Measurements from ENCODE around the gene FHL2. TPM values are rescaled to one million over a fixed set of nuclear protein-coding genes. Genes with fewer than 3 reads are reported as not detected.

The FHL2 gene
- total and polyA plus RNA-seq, 2 of the 13 experiments (the other 11 are each of a cell fraction or from before 2014, with no cell fraction given), result 1.9 to 74.8 TPM

- FAIRE-seq (no peak), ATAC-seq (no peak), DNase-seq (ENCODE audit: low spot score) (no peak)
- Histone ChIP-seq H3K79me2 (ENCODE audit: insufficient read depth, low read length) (peaks cover 18% of the 10 kb centered on the region), H3K4me3 (replicated peaks in 1 of 3; ENCODE audit: insufficient read depth in 1 of 3, low read depth in 2 of 3, low read length in 3 of 3) (no peak overlapping the region), H3K27me3 (ENCODE audit: control insufficient read depth in 1 of 2, insufficient read depth in 2 of 2, low read length in 2 of 2) (no peaks in the 10 kb centered on the region), H3K4me2 (ENCODE audit: low read depth, low read length) (no peak overlapping the region), H3K4me1 (ENCODE audit: insufficient read depth, low read length) (peaks cover 65% of the 10 kb centered on the region), H3K36me3 (replicated peaks in 1 of 2; ENCODE audit: control insufficient read depth in 1 of 2, insufficient read depth in 2 of 2, low read length in 2 of 2) (peaks cover 0 to 5% of the 10 kb centered on the region in 2 experiments; a peak in 3 of 5 replicates), H4K20me1 (ENCODE audit: insufficient read depth, low read length) (no peaks in the 10 kb centered on the region), H2AFZ (ENCODE audit: low read length) (no peak overlapping the region), H3K9ac (ENCODE audit: insufficient read depth, low read depth, low read length) (no peak overlapping the region), H3K27ac (ENCODE audit: extremely low read length, insufficient read depth, low read length) (no peak overlapping the region), H3K9me3 (ENCODE audit: low read length) (no peaks in the 10 kb centered on the region)
- POLR2A ChIA-PET, result no interaction called here
- CTCF ChIA-PET (ENCODE audit: low intra/inter-chr PET ratio, low total read pairs), result no interaction called here
- in situ Hi-C loops (cut with HindIII; ENCODE audit: extremely low pct_ligation_motif_present, low pct_unique_long_range_greater_than_20kb) (no loop called here), intact Hi-C loops (cut with micrococcal nuclease; ENCODE audit: unreplicated experiment) (no loop called here)
- no TSS peak for BruUV-seq (replicated peaks)
- TF ChIP-seq ERF (CRISPR knock-in tag; IDR thresholded peaks at IDR 0.05) (no peak), ZBTB3 (CRISPR knock-in tag; IDR thresholded peaks at IDR 0.05; ENCODE audit: borderline replicate concordance, low read depth) (no peak), MEIS2 (CRISPR knock-in tag; IDR thresholded peaks at IDR 0.05) (no peak), DRAP1 (CRISPR knock-in tag; IDR thresholded peaks at IDR 0.05) (no peak), ZNF574 (CRISPR knock-in tag; IDR thresholded peaks at IDR 0.05) (no peak), ZNF354B (CRISPR knock-in tag; IDR thresholded peaks at IDR 0.05) (no peak), MTA3 (CRISPR knock-in tag; IDR thresholded peaks at IDR 0.05) (no peak), ZBTB20 (CRISPR knock-in tag; IDR thresholded peaks at IDR 0.05; ENCODE audit: borderline replicate concordance, low read depth) (no peak), ZNF557 (CRISPR knock-in tag; IDR thresholded peaks at IDR 0.05) (no peak), ZEB1 (IDR thresholded peaks at IDR 0.05; ENCODE audit: insufficient replicate concordance, low read depth) (no peak), TBX2 (CRISPR knock-in tag; IDR thresholded peaks at IDR 0.05; ENCODE audit: borderline replicate concordance) (no peak), RERE (CRISPR knock-in tag; IDR thresholded peaks at IDR 0.05; ENCODE audit: low read depth) (no peak), ZNF350 (CRISPR knock-in tag; IDR thresholded peaks at IDR 0.05; ENCODE audit: borderline replicate concordance, low read depth) (no peak), GABPA (IDR thresholded peaks at IDR 0.05; ENCODE audit: low read depth, low read length) (no peak), GABPA (CRISPR knock-in tag; IDR thresholded peaks at IDR 0.05; ENCODE audit: low read depth) (no peak), TIGD3 (CRISPR knock-in tag; IDR thresholded peaks at IDR 0.05; ENCODE audit: borderline replicate concordance) (no peak)
These were observed 8.4 kb downstream of the FHL2 start for GRCh38 chr2:105390454-105390853.

Data from HepG2 (cell line).